ENCODE data around the gene PCCA. TPM values are rescaled to one million over a fixed set of nuclear protein-coding genes. Genes with fewer than 3 reads are reported as not detected.
"Not testable (repeated sequence)": the region's sequence is repeated elsewhere in the genome, so short reads cannot be mapped to it uniquely, and the experiment has no call there.

PCCA gene
- total and polyA plus RNA-seq, 9 donors, result 23.5 to 62.4 (median 45.8) TPM

DNA sequence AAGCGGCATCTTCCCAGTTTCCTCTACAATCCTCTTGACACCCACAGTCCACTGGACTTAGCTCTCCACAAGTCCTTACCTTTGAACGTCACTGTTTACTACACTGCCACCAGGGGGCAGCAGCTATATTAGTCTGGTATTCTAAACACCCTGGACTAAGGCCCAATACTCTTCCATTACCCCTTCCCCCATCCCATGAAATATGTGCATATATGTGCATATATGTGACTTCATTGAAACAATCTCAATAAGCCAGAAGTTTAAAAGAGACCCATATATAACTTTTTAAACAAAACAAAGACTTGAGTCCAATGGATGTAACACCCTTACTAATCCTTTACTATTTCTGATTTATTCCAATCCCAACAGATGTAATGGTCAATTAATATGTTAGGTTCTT is 484.2 kb downstream of the PCCA start:
- peak in 2 of 5 donors; percentile 53 to 58 for DNase-seq
- intact Hi-C loops (cut with DNase I), result no loop called here
- Histone ChIP-seq H3K27me3 (no peaks in the 10 kb centered on the region), H3K4me1 (ENCODE audit: insufficient read depth) (no peaks in the 10 kb centered on the region), H3K9me3 (no peaks in the 10 kb centered on the region), H3K36me3 (no peaks in the 10 kb centered on the region), H3K4me3 (no peak overlapping the region), H3K27ac (no peak overlapping the region)
- TF ChIP-seq, protein P1, sequence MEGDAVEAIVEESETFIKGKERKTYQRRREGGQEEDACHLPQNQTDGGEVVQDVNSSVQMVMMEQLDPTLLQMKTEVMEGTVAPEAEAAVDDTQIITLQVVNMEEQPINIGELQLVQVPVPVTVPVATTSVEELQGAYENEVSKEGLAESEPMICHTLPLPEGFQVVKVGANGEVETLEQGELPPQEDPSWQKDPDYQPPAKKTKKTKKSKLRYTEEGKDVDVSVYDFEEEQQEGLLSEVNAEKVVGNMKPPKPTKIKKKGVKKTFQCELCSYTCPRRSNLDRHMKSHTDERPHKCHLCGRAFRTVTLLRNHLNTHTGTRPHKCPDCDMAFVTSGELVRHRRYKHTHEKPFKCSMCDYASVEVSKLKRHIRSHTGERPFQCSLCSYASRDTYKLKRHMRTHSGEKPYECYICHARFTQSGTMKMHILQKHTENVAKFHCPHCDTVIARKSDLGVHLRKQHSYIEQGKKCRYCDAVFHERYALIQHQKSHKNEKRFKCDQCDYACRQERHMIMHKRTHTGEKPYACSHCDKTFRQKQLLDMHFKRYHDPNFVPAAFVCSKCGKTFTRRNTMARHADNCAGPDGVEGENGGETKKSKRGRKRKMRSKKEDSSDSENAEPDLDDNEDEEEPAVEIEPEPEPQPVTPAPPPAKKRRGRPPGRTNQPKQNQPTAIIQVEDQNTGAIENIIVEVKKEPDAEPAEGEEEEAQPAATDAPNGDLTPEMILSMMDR (IDR thresholded peaks at IDR 0.05), result peak in 1 of 3 donors; percentile 21
- no peak for TF ChIP-seq POLR2A (IDR thresholded peaks at IDR 0.05)
- WGBS, 3 donors, result 53 to 56% (median 54%) methylated on average over 2 of the region's 2 CpGs

DNA sequence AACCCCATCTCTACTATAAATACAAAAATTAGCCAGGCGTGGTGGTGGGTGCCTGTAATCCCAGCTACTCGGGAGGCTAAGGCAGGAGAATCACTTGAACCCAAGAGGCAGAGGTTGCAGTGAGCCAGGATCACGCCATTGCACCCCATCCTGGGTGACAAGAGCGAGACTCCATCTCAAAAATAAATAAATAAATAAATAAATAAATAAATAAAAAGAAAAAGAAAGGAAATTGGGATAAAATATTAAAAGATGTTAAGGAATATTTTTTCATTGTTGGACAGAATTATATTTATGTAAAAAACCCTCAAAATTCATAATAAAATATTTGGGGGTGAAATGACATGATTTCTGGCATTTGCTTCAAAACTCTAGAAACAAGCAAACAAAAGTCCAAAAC is 488.3 kb downstream of the PCCA start:
- H3K27me3 ChIP-seq; H3K4me1 ChIP-seq (ENCODE audit: insufficient read depth); DNase-seq; H3K4me3 ChIP-seq; H3K27ac ChIP-seq; H3K36me3 ChIP-seq; intact Hi-C loops (cut with DNase I); H3K9me3 ChIP-seq: not testable (repeated sequence)
- 92 to 100% (median 98%) methylated on average over 4 of the region's 4 CpGs for WGBS, 3 donors

Small RNAs within 50 kb of the gene (small RNA-seq; reads per million reads assigned to genes)
- not detected for gene AL356575.1

Other genes starting within 250 kb of the PCCA start
- gene ZIC5, start 117.3 kb upstream of the PCCA start, total RNA-seq, result under 1 TPM in 2 of 7 donors, not detected in 5; 0.10 to 0.11 TPM
- not detected for gene ZIC5, start 117.3 kb upstream of the PCCA start, polyA plus RNA-seq
- gene ZIC2, start 107.3 kb upstream of the PCCA start, total RNA-seq, result under 1 TPM in 1 of 7 donors, not detected in 6; 0.36 TPM
- under 1 TPM; 0.02 to 0.07 TPM for gene ZIC2, start 107.3 kb upstream of the PCCA start, polyA plus RNA-seq